SU-DHL-6 (cell line): ENCODE data around the gene HYPK.

Source experiments
- EZH2phosphoT487 ChIP-seq: fragments of 200-600 bp; sonication (generic), shearing (Covaris generic); conservative IDR thresholded peaks from 2 replicates; pipeline ENCODE4 v1.6.1; 2018; ENCODE audit warnings: mild to moderate bottlenecking, antibody characterized with exemption, low read length, moderate library complexity, mixed read lengths
- TF ChIP-seq, protein P1 (sequence below): fragments of 200-600 bp; sonication (generic); IDR thresholded peaks from one replicate; pipeline ENCODE4 v1.5.1; 2017; ENCODE audit warnings: antibody characterized with exemption, mild to moderate bottlenecking, low read length, moderate library complexity; ENCODE audit not compliant: insufficient read depth, poor library complexity, severe bottlenecking

DNA sequence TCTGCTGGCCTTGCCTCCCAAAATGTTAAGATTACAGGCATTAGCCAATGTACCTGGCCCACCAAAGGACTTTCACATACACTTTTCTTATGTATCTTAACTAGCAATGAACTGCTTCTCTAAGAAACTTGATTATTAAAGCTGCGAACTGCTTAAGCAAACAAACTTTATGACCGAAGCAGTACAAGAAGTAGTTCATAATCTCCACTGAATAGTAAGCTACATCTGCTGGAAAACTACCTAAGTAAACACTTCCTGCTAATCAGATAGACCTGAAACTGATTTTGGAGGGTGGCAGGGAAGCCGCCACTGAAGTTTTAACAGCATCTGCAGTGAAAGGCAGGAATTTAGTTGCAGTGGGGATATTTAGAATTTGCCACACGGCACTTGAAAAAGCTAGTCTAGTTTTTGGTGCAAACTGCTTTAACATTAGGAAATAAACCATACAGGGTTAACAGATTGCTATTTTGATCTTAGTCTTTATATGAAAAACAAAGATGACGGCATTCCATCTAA lies 8.1 kb downstream of the HYPK start:
- TF ChIP-seq, protein P1, sequence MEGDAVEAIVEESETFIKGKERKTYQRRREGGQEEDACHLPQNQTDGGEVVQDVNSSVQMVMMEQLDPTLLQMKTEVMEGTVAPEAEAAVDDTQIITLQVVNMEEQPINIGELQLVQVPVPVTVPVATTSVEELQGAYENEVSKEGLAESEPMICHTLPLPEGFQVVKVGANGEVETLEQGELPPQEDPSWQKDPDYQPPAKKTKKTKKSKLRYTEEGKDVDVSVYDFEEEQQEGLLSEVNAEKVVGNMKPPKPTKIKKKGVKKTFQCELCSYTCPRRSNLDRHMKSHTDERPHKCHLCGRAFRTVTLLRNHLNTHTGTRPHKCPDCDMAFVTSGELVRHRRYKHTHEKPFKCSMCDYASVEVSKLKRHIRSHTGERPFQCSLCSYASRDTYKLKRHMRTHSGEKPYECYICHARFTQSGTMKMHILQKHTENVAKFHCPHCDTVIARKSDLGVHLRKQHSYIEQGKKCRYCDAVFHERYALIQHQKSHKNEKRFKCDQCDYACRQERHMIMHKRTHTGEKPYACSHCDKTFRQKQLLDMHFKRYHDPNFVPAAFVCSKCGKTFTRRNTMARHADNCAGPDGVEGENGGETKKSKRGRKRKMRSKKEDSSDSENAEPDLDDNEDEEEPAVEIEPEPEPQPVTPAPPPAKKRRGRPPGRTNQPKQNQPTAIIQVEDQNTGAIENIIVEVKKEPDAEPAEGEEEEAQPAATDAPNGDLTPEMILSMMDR = no peak
- no peak for TF ChIP-seq EZH2phosphoT487
